NCI-H146 (cell line): ENCODE measurements around the gene ECHDC1.

Source experiments
- DNase-seq: peaks from one replicate; lab custom pipeline; 2025; lab: John Stamatoyannopoulos, UW

The ECHDC1 gene

GRCh38 chr6:127289934-127290333 lies 53.5 kb downstream of the ECHDC1 start:
- peak; percentile 40 for DNase-seq

- no peak for DNase-seq
These were observed 54.7 kb downstream of the ECHDC1 start for GRCh38 chr6:127288705-127289104.

GRCh38 chr6:127282184-127282583 lies 61.2 kb downstream of the ECHDC1 start:
- DNase-seq: no peak

GRCh38 chr6:127279815-127280214 lies 63.6 kb downstream of the ECHDC1 start:
- DNase-seq: no peak

- no peak for DNase-seq
These were observed 65.2 kb downstream of the ECHDC1 start for GRCh38 chr6:127277878-127278843.

GRCh38 chr6:127276331-127276730 lies 67.1 kb downstream of the ECHDC1 start:
- no peak for DNase-seq

- no peak for DNase-seq
These were observed 69.9 kb downstream of the ECHDC1 start for GRCh38 chr6:127273499-127273898.

- DNase-seq: no peak
These were observed 70.8 kb downstream of the ECHDC1 start for GRCh38 chr6:127272576-127272975.

- DNase-seq: peak; percentile 49
These were observed 75.5 kb downstream of the ECHDC1 start for GRCh38 chr6:127267646-127268625.

GRCh38 chr6:127266892-127267645 lies 76.3 kb downstream of the ECHDC1 start:
- DNase-seq: peak; percentile 91

GRCh38 chr6:127266178-127266891 lies 77.1 kb downstream of the ECHDC1 start, which contains the start of gene RNF146:
RNF146 (plus strand) TSS chr6:127266864; CDS start chr6:127280339, 13,475 bp downstream.
- peak; percentile 95 for DNase-seq

- no peak for DNase-seq
These were observed 79.9 kb downstream of the ECHDC1 start for GRCh38 chr6:127263481-127263880.

- no peak for DNase-seq
These were observed 80.5 kb downstream of the ECHDC1 start for GRCh38 chr6:127262896-127263295.

- DNase-seq: no peak
These were observed 88.1 kb downstream of the ECHDC1 start for GRCh38 chr6:127255286-127255685.

- DNase-seq: no peak
These were observed 93.8 kb downstream of the ECHDC1 start for GRCh38 chr6:127249621-127250020.

- no peak for DNase-seq
These were observed 96.0 kb downstream of the ECHDC1 start for GRCh38 chr6:127247114-127248096.

- DNase-seq: no peak
These were observed 99.9 kb downstream of the ECHDC1 start for GRCh38 chr6:127243501-127243900.
